Cardiac septum (tissue), 1 donor: Measurements from ENCODE around the gene GCK. TPM values are rescaled to one million over a fixed set of nuclear protein-coding genes. Genes with fewer than 3 reads are reported as not detected.
"Not testable (repeated sequence)": the region's sequence is repeated elsewhere in the genome, so short reads cannot be mapped to it uniquely, and the experiment has no call there.

ENCODE experiments used
- DNase-seq: peaks from one replicate; pipeline ENCODE4 v3.0.0-alpha.2; 2020; ENCODE audit warnings: low spot score
- intact Hi-C: fragments of 100-400 bp; cut with DNase I; formaldehyde crosslinking; loops from one replicate; pipeline ENCODE4 v1.14.0; 2022
- total RNA-seq: library from RNA; stranded (reverse); fragmentation: NEBNext Ultra II Directional; extraction: Animal tissue kit (Norgen Biotek cat#: 25700); gene quantifications from one replicate; pipeline ENCODE4 v1.2.1, GENCODE V29; 2021
- donor health status: DM: no; HTN: no; CAD: no.

GCK gene
- total RNA-seq, 1 donor from 2014 or later = 3.7 TPM

DNA sequence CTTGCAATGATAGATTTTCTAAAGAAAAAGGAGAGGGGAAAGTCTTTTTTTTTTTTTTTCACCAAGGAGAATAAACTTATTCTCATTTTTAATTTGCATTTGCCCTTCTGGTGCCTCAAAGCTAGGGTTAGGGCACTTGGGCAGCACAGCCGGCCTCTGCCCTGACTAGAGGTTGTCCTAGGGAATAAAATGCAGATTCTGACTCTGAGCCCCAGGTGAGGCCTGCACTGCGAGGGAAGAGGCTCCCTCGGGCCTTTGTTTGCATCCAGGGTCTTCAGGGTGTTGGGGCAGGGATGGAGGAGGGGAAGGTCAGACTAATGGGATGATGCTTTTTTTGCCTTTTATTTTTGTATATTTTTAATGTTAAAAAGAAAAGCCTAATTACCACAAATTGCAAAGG lies 55.9 kb downstream of the GCK start:
- DNase-seq = no peak
- intact Hi-C loops = loop anchor here (5.0 to 10.0 kb wide), 2 partner anchors 64 to 192 kb away; partner anchors contain the start of gene CAMK2B

DNA sequence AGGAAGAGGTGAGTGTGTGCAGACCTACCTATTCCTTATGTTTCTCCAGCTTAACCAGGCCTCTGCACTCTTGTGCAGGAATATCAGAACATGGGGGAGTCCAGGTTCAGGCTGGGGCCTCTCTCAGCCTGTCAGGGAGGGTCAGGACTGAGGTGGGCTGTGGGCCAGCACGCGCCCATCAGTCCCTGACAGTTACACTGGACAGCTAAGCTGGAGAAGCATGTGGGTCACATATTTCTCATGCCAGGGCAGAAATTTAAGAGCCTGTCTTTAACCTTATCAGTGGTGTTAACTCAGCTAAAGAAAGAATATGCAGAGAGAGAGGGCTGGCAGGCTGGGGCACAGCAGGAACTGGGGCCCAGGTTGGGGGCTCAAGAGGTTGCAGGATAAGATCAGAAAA lies 57.2 kb downstream of the GCK start:
- intact Hi-C loops = loop anchor here (5.0 to 10.0 kb wide), 2 partner anchors 65 to 193 kb away; partner anchors contain the start of gene CAMK2B
- no peak for DNase-seq

DNA sequence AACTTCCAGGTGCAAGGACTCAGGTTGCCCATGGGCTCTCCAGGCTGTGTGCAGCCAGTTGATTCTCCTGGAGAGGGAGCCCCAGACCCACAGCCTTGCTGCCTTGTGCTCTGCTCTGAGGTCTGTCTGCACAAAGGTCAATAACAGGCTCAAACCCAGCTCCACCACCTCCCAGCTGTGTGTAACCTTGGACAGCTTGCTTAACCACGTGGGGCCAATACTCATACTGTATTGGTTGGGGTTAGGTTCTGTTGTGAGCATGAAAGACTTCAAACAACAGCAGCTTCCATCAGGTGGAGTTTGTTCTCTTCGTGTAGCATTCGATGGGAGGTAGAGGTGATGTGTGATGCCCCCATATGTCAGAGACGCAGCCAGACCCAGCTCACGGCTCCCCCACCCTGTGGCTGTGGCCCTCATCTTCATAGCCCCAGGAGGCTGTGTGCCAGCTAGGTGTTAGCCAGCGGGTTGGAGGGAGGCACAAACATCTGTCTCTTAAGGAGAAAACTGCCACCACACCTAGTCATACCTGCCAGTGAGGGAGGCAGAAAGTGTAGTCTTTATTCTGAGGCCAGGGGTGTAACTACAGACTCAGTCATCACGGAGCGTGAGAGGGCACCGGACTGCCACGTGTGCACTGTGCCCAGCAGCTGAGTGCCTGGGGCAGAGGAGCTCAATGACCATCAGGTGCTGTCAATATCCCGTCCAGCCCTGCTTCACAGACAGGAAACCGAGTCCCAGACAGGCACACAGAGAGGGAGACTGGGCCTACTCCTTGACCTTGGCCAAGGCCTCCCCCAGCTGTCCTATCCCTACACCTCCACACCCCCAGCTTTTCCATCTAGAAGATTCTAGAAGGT lies 57.8 kb downstream of the GCK start:
- DNase-seq = no peak
- intact Hi-C loops = loop anchor here (5.0 to 10.0 kb wide), 2 partner anchors 66 to 193 kb away; partner anchors contain the start of gene CAMK2B

DNA sequence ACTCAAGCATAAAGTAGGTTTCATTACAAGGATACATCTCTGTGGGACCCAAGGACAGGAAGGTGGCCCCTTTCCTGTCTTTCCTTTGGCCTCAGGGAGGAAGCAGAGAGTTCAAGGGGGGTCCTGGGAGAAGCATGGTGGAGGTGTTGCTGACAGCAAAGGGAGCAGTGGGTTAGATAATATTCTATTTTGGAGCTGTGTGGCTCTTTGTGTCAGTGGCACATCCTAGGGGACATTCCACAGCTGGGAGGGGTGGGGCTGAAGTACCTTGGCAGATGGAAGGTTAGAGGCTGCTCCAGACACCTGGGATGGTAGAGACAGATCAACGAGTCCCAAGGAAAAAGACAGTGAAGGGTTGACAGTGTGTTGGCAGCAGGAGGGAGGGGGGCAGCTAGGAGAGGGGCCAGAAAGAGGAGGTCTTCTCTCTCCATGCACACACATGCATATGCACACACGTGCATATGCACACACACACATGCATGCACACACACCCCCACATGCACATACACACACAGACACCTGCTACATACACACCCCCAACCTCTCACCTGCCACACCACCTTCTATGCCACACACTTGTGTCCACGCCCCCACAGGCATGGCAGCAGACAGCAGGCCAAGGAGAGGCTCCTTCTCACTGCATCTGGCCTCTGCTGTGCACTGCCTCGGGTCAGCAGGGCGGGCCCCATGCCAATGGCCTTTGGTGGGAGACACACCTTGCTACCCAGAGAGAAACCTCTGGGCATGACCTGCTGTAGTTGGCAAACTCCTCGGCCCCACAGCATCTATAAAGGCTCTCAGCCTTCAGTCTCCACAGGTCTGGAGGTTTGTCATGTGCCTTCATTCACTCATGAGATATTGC lies 60.3 kb downstream of the GCK start:
- no peak for DNase-seq
- intact Hi-C loops = no loop called here

DNA sequence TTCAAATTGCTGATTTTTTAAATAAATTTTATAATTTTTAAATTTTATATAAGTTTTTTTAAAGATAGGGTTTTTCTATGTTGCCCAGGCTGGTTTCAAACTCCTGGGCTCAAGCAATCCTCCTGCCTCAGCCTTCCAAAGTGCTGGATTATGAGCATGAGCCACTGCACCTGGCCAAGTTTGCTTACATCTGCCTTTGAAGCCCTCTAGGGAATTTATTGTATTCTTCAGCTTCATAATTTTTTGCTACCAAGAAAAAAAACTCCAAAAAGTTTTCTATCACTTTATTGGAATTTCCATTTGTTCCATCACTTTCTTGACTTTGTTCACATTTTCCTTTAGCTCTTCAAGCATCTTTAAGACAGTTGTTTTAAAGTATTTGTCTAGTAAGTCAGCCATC lies 62.1 kb downstream of the GCK start:
- intact Hi-C loops = no loop called here
- DNase-seq = no peak

DNA sequence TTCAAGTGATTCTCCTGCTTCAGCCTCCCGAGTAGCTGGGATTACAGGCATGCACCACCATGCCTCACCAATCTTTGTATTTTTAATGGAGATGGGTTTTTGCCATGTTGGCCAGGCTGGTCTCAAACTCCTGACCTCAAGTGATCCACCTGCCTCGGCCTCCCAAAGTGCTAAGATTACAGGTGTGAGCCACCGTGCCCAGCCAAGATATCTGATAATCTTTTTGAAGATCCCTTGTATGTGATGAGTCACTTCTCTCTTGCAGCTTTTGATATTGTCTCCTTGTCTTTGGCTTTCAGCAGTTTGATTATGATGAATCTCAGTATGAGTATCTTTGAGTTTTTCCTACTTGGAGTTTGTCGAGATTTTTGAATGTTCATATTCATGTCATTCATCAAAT lies 62.7 kb downstream of the GCK start:
- DNase-seq, intact Hi-C loops: not testable (repeated sequence)

DNA sequence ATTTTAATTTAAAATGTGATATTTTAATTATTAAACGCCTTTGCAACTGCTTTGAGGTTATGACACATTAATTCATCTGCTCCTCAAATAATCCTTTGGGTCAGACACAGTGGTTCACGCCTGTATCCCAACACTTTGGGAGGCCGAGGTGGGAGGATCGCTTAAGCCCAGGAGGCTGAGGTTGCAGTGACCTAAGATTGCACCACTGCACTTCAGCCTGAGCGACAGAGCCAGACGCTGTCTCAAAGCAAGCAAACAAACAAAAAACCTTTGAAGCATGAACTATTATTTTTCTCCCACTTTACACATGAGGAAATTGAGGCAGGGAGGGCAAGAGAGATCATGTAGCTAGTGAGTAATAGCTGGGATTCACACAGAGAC lies 64.4 kb downstream of the GCK start:
- DNase-seq = no peak

DNA sequence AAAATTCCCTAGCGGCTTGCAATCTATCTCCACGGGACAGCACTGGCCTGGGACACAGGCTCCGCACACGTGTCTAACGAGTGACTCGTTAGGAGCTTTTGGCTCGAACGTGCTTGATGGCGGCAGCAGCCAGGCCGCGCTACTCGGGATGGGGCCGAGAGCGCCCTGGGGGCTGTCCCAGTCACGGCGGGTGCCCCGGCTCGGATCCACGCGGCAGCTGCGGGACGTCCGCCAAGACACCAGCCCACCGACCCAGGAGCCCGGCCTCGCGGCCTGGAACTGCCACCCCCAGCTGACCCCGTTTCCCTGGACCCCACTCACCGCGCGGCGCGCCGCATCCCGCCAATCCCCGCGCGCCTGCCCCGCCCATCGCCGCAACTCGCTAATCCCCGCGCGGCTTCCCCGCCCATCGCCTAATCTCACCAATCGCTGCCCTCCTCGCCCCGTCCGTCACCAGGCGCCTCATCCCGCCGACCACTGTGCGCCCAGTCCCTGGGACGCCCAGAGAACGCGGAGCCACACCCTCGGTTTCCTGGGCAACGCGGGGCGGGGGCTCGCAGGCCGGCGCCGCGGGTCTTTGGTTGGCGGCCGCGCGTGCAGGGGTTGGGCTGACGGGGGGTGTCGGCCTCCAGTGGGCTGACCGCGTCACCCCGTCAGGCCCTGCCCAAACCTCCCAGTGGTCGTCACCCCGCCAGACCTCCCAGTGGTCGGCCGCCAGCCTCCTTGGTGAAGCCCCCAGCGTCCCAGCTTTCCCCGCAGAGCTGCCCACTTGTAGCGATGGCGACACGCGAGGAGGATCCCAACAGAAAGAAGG lies 65.8 kb downstream of the GCK start, which contains the start of gene POLD2:
Gene POLD2, minus strand, starts transcription at position 359 of the 814 bp plus-strand sequence. CDS start 1,495 bp downstream, outside the sequence.
- DNase-seq = peak; percentile 99
- intact Hi-C loops = loop anchor here (2.0 to 5.0 kb wide), 2 partner anchors 47 to 79 kb away; partner anchors contain the start of gene YKT6

More for the DNA sequence above, 64.4 kb downstream of the GCK start:
- intact Hi-C loops = loop anchor here (5.0 kb wide), 1 partner anchor 77 kb away; the partner anchor contains the start of gene YKT6

DNA sequence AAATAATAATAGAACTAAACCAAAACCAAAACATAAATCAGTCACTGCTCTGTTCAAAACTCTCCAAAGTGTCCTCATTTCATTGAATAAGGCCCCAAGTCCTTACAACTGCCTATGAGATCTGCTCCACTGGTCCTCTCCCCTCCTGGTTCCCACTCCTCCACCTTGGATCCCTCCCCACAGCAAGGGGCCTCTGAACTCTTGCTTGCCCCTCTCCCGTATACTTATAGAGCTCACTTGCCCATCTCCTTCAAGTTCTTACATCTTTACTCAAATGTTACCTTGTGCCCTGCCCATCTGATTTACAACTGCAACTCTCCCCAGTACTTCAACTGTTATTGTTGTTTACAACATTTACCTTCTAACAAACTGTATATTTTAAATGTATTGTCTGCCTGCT lies 66.7 kb downstream of the GCK start:
- DNase-seq = no peak
- intact Hi-C loops = loop anchor here (2.0 to 5.0 kb wide), 2 partner anchors 46 to 80 kb away; partner anchors contain the start of gene YKT6

DNA sequence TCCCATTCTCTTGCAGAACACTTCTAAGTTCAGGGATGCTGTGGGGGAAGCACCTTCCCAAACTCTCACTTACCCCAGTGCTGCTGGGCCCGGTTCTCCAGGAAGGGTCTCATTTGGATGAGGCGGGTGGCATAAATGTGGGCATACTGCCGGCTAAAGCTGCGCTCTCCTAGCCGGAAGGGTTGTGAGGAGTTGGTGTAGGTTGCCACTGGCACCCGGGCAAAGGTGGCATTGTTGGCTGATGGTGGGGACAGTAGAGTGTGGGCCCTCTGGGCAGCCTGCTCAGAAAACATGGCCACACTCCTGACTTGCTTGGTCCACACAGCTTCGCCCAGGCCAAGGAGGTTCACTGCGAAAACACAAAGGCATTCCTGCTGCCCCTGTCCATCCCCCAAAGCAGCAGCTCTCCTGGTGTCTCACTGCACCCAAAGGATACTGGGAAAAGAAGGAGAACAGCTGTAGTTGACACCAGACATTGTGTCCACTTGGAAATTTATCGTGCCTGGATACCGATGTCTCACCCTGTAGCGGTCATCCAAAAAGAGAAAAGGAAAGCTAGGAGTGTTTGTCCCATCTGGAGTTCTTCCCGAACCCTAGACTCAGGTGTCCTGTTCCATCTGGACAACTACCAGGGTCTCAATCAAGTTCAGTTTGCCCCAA lies 67.3 kb downstream of the GCK start:
- intact Hi-C loops = loop anchor here (2.0 to 5.0 kb wide), 2 partner anchors 45 to 80 kb away; partner anchors contain the start of gene YKT6
- DNase-seq = no peak

DNA sequence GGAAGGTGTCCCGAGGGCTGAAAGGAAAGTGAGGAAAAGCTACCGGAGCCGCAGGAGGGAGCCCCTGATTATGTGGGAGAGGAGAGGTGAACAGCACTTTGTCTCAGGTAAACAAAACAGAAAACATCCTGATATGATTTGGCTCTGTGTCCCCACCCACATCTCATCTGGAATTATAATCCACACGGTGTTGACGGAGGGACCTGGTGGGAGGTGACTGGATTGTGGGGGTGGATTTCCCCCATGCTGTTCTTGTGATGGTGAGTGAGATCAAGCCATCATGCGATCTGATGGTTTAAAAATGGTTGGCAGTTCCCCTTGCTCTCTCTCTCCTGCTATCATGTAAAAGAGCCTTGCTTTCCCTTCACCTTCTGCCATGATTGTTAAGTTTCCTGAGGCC lies 68.8 kb downstream of the GCK start:
- DNase-seq = no peak
- intact Hi-C loops = loop anchor here (5.0 kb wide), 1 partner anchor 82 kb away; the partner anchor contains the start of gene YKT6

DNA sequence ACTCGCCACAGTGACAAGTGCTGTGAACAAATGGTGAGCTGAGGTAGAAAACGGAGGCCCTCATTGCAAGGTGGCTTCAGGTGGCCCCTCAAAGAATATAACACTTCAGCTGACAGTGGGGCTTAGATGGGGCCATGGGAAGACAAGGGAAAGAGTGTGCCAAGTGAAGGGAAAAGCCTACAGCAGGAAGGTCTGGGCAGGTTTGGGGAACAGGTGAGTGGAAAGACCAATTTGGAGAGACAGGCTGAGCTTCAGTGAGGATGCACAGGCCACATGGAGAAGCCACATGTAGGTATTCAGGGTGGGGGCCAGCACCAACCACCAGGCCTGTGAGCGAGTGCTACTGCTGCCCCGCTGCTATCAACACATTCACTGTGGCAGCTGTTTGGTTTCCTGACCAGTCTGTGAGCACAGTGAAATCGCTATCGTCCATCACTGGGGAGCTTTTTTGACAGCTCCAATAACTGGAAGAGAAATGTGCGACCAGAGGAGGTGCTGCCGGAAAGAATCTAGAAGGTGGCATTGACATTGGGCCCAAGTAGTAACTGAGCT lies 69.3 kb downstream of the GCK start:
- no peak for DNase-seq
- intact Hi-C loops = loop anchor here (5.0 kb wide), 1 partner anchor 82 kb away; the partner anchor contains the start of gene YKT6

DNA sequence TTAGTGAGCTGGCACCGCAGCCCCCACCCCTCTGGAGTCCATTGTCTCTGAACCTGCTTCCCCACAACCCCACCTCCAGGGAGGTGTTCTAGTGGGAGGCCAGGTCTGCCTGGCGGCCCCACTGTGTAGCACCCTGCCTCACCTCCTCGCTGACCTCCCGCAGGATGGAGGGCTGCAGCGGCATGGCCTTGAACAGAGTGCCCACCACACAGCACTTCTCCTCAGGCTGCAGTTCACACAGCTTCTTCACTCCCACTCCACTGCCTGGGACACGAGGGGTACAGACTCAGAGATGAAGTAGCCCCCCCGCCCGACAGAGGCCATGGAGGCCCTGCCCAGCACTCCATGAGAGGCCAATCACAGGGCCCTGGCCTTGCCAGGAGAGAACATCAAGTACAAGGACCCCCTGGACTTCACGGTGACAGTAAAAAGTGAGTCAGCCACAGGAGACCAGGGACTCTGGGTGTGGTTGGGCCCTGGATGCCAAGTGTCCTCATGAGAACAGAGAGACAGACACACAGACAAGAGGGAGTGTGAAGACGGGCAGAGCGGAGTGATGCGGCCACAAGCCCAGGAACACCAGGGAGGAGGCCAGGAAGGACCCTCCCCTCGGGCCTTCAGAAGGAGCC lies 71.3 kb downstream of the GCK start:
- no peak for DNase-seq
- intact Hi-C loops = no loop called here

DNA sequence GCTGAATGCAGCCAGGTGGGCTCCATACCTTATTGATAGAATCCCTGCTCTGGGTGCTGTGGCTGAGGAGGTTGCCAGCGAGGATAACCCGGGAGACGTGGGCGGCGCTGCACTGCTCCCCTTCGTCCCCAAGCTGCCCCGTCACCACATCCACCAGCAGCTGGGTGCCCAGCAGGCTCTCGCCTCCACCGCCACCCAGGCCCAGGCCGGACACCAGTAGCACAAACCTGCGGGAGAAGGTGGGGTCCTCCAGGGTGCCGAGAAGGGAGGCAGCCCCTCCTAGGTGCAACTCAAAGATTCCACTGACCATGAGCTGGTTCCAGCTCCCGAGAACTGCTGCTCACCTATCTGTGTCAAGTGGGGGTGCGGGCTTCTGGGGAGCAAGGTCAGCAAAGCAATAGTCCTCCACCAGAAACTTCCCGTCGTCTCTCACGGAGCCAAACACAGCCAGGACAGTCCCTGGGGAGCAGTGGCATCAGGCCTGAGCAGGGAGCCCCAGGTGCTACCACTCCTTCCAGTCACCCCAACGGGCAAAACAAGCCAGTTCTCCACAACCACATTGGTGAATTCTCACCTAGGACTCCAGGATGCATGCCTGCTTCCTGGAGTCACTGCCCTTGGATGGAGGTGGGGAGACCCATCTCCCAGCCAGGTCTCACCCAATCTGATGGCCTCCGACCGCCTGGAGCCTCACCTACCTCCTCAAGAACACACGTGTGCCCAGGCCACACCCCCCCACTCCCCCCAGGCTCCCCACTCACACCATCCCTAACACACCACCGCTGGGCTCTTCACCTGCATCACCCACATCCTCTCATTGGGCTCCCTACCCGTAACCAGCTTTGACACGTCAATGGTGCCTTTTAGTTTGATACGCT lies 72.2 kb downstream of the GCK start:
- intact Hi-C loops = no loop called here
- DNase-seq = no peak

DNA sequence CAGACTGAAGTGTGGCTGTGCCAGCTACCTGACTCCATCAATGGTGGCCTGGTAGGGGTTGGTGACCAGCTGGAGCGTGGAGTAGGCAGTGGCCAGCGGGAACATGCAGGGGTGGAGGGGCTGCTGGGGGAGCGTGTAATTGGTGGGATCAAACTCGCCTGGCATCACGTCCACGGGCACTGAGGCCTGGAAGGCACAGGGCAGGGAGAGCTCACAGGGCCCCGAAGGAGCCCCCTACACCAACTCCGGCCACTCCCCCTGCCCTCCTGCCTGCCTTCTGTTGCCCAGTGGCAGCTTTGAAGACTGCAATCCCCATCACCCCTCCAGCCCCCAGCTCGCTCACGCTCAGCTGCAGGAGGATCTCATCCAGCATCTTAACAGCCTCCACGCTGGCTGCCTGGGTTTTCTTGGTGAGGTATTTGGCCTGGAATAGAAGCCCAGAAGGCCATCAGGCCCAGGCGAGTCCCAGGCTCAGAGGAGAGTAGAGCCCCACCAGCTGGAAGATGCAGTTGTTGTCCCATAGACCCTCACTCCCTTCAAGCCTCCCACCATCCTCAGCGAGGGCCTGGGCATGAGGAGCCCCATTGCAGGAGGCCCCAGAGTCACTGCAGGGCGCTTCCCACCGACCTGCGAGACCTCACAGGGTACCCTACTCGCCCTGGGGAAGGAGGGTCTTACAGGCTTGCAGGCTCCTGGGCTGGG lies 73.0 kb downstream of the GCK start:
- no peak for DNase-seq

More for the DNA sequence above, 73.0 kb downstream of the GCK start:
- intact Hi-C loops = no loop called here
